ENCODE data around the gene ATOH8. TPM values are rescaled to one million over a fixed set of nuclear protein-coding genes. Genes with fewer than 3 reads are reported as not detected.

Gene ATOH8
- total RNA-seq, 2 experiments from 2014 or later: 0.44 TPM; not detected in 1

DNA sequence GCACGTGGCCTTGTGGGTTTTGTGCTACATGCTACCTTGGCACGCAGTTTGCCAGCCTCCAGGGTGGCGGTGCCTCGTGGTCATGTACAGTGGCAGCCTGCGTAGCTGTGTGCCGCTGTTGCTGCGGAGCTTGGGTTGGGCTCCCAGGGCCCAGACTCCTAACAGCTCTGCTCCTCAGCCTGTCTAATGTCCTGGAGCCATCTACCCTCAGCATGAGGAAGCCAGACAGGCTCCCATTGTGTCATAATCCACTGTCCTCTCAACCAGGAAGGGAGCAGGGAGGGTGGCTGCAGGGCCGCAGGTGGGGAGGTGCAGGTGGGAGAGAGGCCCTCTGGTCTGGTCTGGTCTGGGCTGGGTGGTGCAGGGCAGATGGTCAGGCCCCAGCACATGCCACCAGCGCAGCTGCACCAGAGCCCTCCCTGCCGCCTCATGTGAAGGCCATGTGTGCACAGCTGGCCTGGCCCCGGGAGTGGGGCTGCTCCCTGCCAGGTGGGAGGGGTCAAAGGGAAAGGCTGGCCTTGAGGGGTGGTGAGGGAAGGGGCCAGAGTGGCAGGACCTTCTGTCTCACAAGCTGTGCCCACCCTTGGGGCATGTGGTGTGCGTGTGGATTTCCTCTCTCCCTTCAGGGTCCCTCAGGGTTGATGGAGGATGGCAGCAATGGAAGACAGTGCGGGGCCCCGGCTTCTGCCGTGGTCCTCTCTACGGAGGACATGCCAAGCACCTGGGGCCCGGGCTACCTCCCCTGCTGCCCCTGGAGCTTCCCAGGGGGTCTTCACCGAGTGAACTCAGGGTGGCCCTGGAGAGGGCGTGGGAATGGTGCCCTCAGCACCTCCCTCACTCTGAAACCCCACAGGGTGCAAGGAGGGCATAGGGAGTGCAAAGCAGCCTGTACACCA is 4.8 kb downstream of the ATOH8 start:
- no peak overlapping the region for H2AFZ ChIP-seq (ENCODE audit: low read length)
- no peaks in the 10 kb centered on the region for H3K36me3 ChIP-seq (ENCODE audit: insufficient read depth, low read length)
- H3K79me2 ChIP-seq (ENCODE audit: insufficient read depth, low read depth, low read length): no peaks in the 10 kb centered on the region
- H3K4me1 ChIP-seq (ENCODE audit: insufficient read depth, low read length, poor library complexity, severe bottlenecking): no peaks in the 10 kb centered on the region
- TF ChIP-seq, protein P1, sequence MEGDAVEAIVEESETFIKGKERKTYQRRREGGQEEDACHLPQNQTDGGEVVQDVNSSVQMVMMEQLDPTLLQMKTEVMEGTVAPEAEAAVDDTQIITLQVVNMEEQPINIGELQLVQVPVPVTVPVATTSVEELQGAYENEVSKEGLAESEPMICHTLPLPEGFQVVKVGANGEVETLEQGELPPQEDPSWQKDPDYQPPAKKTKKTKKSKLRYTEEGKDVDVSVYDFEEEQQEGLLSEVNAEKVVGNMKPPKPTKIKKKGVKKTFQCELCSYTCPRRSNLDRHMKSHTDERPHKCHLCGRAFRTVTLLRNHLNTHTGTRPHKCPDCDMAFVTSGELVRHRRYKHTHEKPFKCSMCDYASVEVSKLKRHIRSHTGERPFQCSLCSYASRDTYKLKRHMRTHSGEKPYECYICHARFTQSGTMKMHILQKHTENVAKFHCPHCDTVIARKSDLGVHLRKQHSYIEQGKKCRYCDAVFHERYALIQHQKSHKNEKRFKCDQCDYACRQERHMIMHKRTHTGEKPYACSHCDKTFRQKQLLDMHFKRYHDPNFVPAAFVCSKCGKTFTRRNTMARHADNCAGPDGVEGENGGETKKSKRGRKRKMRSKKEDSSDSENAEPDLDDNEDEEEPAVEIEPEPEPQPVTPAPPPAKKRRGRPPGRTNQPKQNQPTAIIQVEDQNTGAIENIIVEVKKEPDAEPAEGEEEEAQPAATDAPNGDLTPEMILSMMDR (conservative IDR thresholded peaks at IDR 0.05; ENCODE audit: low read length): no peak
- TF ChIP-seq EZH2phosphoT487 (IDR thresholded peaks at IDR 0.05; ENCODE audit: borderline replicate concordance, low read depth, low read length): no peak
- no peak for DNase-seq (ENCODE audit: low spot score)
- H3K9me3 ChIP-seq (ENCODE audit: low read length): no peaks in the 10 kb centered on the region
- no peak overlapping the region for H3K27ac ChIP-seq (ENCODE audit: low read depth, low read length, poor library complexity, severe bottlenecking)
- ChIA-PET CTCF (ENCODE audit: unreplicated experiment) (no interaction called here), POLR2A (interaction anchor here (0.6 kb wide), 2 partner anchors 59 to 518 kb away, joined by 3 to 8 read pairs; no protein-coding TSS in a partner anchor)
- BruUV-seq (replicated peaks): no TSS peak
- no peak overlapping the region for H3K4me3 ChIP-seq (ENCODE audit: low read depth, low read length, poor library complexity, severe bottlenecking)
- intact Hi-C loops (cut with micrococcal nuclease; ENCODE audit: unreplicated experiment): no loop called here
- no peaks in the 10 kb centered on the region for H3K9me2 ChIP-seq (ENCODE audit: insufficient read depth, low read length)
- H4K20me1 ChIP-seq (ENCODE audit: insufficient read depth, low read length): no peaks in the 10 kb centered on the region
- H3K4me2 ChIP-seq (ENCODE audit: low read length): no peak overlapping the region

- no peaks in the 10 kb centered on the region for H3K9me3 ChIP-seq (ENCODE audit: low read length)
- H3K4me2 ChIP-seq (ENCODE audit: low read length): no peak overlapping the region
- ChIA-PET CTCF (ENCODE audit: unreplicated experiment) (no interaction called here), POLR2A (interaction anchor here (0.6 kb wide), 1 partner anchor 58 kb away, joined by 3 read pairs; no protein-coding TSS in a partner anchor)
- no peaks in the 10 kb centered on the region for H3K4me1 ChIP-seq (ENCODE audit: insufficient read depth, low read length, poor library complexity, severe bottlenecking)
- H3K36me3 ChIP-seq (ENCODE audit: insufficient read depth, low read length): no peaks in the 10 kb centered on the region
- H3K4me3 ChIP-seq (ENCODE audit: low read depth, low read length, poor library complexity, severe bottlenecking): no peak overlapping the region
- no peaks in the 10 kb centered on the region for H3K9me2 ChIP-seq (ENCODE audit: insufficient read depth, low read length)
- H2AFZ ChIP-seq (ENCODE audit: low read length): no peak overlapping the region
- TF ChIP-seq, protein P1 (conservative IDR thresholded peaks at IDR 0.05; ENCODE audit: low read length): no peak
- TF ChIP-seq EZH2phosphoT487 (IDR thresholded peaks at IDR 0.05; ENCODE audit: borderline replicate concordance, low read depth, low read length): no peak
- intact Hi-C loops (cut with micrococcal nuclease; ENCODE audit: unreplicated experiment): no loop called here
- no peaks in the 10 kb centered on the region for H3K79me2 ChIP-seq (ENCODE audit: insufficient read depth, low read depth, low read length)
- no TSS peak for BruUV-seq (replicated peaks)
- no peaks in the 10 kb centered on the region for H4K20me1 ChIP-seq (ENCODE audit: insufficient read depth, low read length)
- no peak overlapping the region for H3K27ac ChIP-seq (ENCODE audit: low read depth, low read length, poor library complexity, severe bottlenecking)
- DNase-seq (ENCODE audit: low spot score): no peak
These were observed 5.4 kb downstream of the ATOH8 start for GRCh38 chr2:85759257-85759613.

DNA sequence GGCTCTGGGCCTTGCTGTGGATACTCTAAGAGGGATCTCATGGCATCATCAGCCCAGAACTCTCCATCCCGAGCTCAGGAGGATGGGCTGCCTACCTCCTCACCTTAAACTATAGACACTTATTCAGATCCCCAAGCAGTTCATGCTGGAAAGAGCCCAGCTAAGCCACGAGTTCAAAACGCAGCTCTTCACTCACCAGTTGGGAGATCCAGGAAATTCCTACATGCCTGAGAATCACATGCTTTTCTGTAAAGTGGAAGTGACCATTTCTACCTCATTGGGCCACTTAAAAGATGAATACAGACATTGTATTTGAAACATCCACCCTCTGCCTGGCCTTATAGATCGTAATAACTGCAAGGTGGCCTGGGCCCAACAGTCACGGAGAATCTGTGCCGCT is 6.6 kb downstream of the ATOH8 start:
- no peak for DNase-seq (ENCODE audit: low spot score)
- Histone ChIP-seq H3K4me1 (ENCODE audit: insufficient read depth, low read length, poor library complexity, severe bottlenecking) (no peaks in the 10 kb centered on the region), H3K27ac (ENCODE audit: low read depth, low read length, poor library complexity, severe bottlenecking) (no peak overlapping the region), H3K79me2 (ENCODE audit: insufficient read depth, low read depth, low read length) (no peaks in the 10 kb centered on the region), H3K9me3 (ENCODE audit: low read length) (no peaks in the 10 kb centered on the region), H2AFZ (ENCODE audit: low read length) (no peak overlapping the region), H4K20me1 (ENCODE audit: insufficient read depth, low read length) (no peaks in the 10 kb centered on the region), H3K36me3 (ENCODE audit: insufficient read depth, low read length) (no peaks in the 10 kb centered on the region), H3K9me2 (ENCODE audit: insufficient read depth, low read length) (no peaks in the 10 kb centered on the region), H3K4me2 (ENCODE audit: low read length) (no peak overlapping the region), H3K4me3 (ENCODE audit: low read depth, low read length, poor library complexity, severe bottlenecking) (no peak overlapping the region)
- BruUV-seq (replicated peaks): no TSS peak
- CTCF ChIA-PET (ENCODE audit: unreplicated experiment): no interaction called here
- POLR2A ChIA-PET: interaction anchor here (0.6 to 1.0 kb wide), 2 partner anchors 18 to 32 kb away, joined by 3 read pairs; no protein-coding TSS in a partner anchor
- intact Hi-C loops (cut with micrococcal nuclease; ENCODE audit: unreplicated experiment): no loop called here
- TF ChIP-seq EZH2phosphoT487 (IDR thresholded peaks at IDR 0.05; ENCODE audit: borderline replicate concordance, low read depth, low read length): no peak
- TF ChIP-seq, protein P1 (conservative IDR thresholded peaks at IDR 0.05; ENCODE audit: low read length): no peak
